HepG2 (cell line): Measurements from ENCODE around the gene PIK3R3. TPM values are rescaled to one million over a fixed set of nuclear protein-coding genes. Genes with fewer than 3 reads are reported as not detected.

Experiments
- HNF1A ChIP-seq, 2 experiments: sonication (generic) in 1 of 2; formaldehyde crosslinking in 1 of 2; IDR thresholded peaks; 2 replicates each; pipeline versions ENCODE4 v1.4.0 to v1.6.1; 2016 to 2020; ENCODE audit warnings: borderline replicate concordance in 1 of 2, low read depth in 1 of 2, mild to moderate bottlenecking in 1 of 2, missing genetic modification reagents in 1 of 2
- HOXA3 ChIP-seq: sonication (generic); formaldehyde crosslinking; IDR thresholded peaks from 2 replicates; pipeline ENCODE4 v1.5.0; 2020; ENCODE audit warnings: missing genetic modification reagents
- KDM5A ChIP-seq: fragments of 200-600 bp; sonication (generic); IDR thresholded peaks from 2 replicates; pipeline ENCODE4 v1.7.0; 2018; ENCODE audit warnings: antibody characterized with exemption, mild to moderate bottlenecking, low read length, borderline replicate concordance
- LBX2 ChIP-seq: sonication (generic); formaldehyde crosslinking; IDR thresholded peaks from 2 replicates; pipeline ENCODE4 v1.5.0; 2020; ENCODE audit warnings: missing genetic modification reagents, mild to moderate bottlenecking, borderline replicate concordance
- PCBP2 ChIP-seq: fragments of 200-400 bp; formaldehyde crosslinking; optimal IDR thresholded peaks from 2 replicates; pipeline ENCODE3; 2018; ENCODE audit warnings: low read length, low read depth; ENCODE audit not compliant: poor library complexity, severe bottlenecking
- TBL1XR1 ChIP-seq: fragments of 150-350 bp; IDR thresholded peaks from 2 replicates; pipeline ENCODE4 v1.6.1; 2014; ENCODE audit warnings: borderline replicate concordance, low read length; ENCODE audit not compliant: partially characterized antibody
- TEAD2 ChIP-seq: sonication (generic); formaldehyde crosslinking; IDR thresholded peaks from 2 replicates; pipeline ENCODE4 v1.9.0; 2021; ENCODE audit warnings: missing genetic modification reagents
- TERF1 ChIP-seq: sonication (generic); formaldehyde crosslinking; IDR thresholded peaks from 2 replicates; pipeline ENCODE4 v1.8.0; 2022; ENCODE audit warnings: mild to moderate bottlenecking, missing genetic modification reagents, moderate library complexity
- ZBTB43 ChIP-seq: sonication (generic); formaldehyde crosslinking; conservative IDR thresholded peaks from 2 replicates; pipeline ENCODE4 v1.4.0; 2020; ENCODE audit warnings: missing genetic modification reagents
- ZNF343 ChIP-seq: sonication (generic); formaldehyde crosslinking; IDR thresholded peaks from 2 replicates; pipeline ENCODE4 v1.4.0; 2020; ENCODE audit warnings: mild to moderate bottlenecking, missing genetic modification reagents
- ZNF564 ChIP-seq: sonication (generic); formaldehyde crosslinking; IDR thresholded peaks from 2 replicates; pipeline ENCODE4 v1.8.1; 2023; ENCODE audit warnings: mild to moderate bottlenecking, missing genetic modification reagents
- ZNF567 ChIP-seq: sonication (generic); formaldehyde crosslinking; IDR thresholded peaks from 2 replicates; pipeline ENCODE4 v1.8.1; 2023; ENCODE audit warnings: mild to moderate bottlenecking, missing genetic modification reagents, borderline replicate concordance
- ZNF710 ChIP-seq: sonication (generic); formaldehyde crosslinking; IDR thresholded peaks from 2 replicates; pipeline ENCODE4 v1.5.0; 2020; ENCODE audit warnings: mild to moderate bottlenecking, missing genetic modification reagents, borderline replicate concordance
- ZNF740 ChIP-seq: sonication (generic); formaldehyde crosslinking; IDR thresholded peaks from 2 replicates; pipeline ENCODE4 v1.4.0; 2020; ENCODE audit warnings: missing genetic modification reagents
- polyA plus RNA-seq, 8 experiments: library from polyadenylated mRNA; depleted of rRNA in 3 of 8; stranded (reverse) in 7 of 8; unstranded in 1 of 8; fragments of >200 nt; fragmentation: Illumina TruSeq in 4 of 8; extraction: Trizol in 4 of 8; gene quantifications; 2 replicates each; pipeline versions ENCODE4 v1.2.1 to v1.2.3, GENCODE V29; 2011 to 2016; ENCODE audit warnings: low read depth in 4 of 8, missing spikeins in 1 of 8, mixed read lengths in 1 of 8; ENCODE audit not compliant: insufficient read depth in 1 of 8
- total RNA-seq, 5 experiments: library from RNA; depleted of rRNA; stranded (reverse); fragments of >200 nt; fragmentation: Illumina TruSeq; extraction: Trizol; gene quantifications; 2 replicates each; pipeline ENCODE4 v1.2.3, GENCODE V29; 2016; ENCODE audit warnings: low read depth in 1 of 5

PIK3R3 gene
- total and polyA plus RNA-seq, 2 of the 13 experiments (the other 11 are each of a cell fraction or from before 2014, with no cell fraction given) = 0.37 to 6.9 TPM

- TF ChIP-seq HNF1A (IDR thresholded peaks at IDR 0.05; ENCODE audit: low read depth) (no peak), HNF1A (CRISPR knock-in tag; IDR thresholded peaks at IDR 0.05; ENCODE audit: borderline replicate concordance) (no peak), ZNF564 (CRISPR knock-in tag) (no peak), TEAD2 (CRISPR knock-in tag) (no peak), LBX2 (CRISPR knock-in tag) (no peak), TERF1 (CRISPR knock-in tag) (no peak), ZBTB43 (no peak), ZNF343 (CRISPR knock-in tag) (no peak), HOXA3 (CRISPR knock-in tag) (peak; percentile 44; the same call in 1 of the 2 replicates), PCBP2 (no peak), ZNF710 (peak; percentile 73; the same call in 1 of the 2 replicates), TBL1XR1 (no peak), ZNF567 (CRISPR knock-in tag) (0 out of 2 replicates have a peak, but pooled peaks have one; percentile 11), KDM5A (no peak), ZNF740 (CRISPR knock-in tag) (no peak)
Observed at GRCh38 chr1:46131712-46132528, 509 bp downstream of the PIK3R3 start (continued).
